ENCODE results near the gene USP4. TPM values are rescaled to one million over a fixed set of nuclear protein-coding genes. Genes with fewer than 3 reads are reported as not detected.

Gene USP4
- total and polyA plus RNA-seq, 2 of the 8 experiments (the other 6 are each of a cell fraction or from before 2014, with no cell fraction given), result 16.0 to 27.8 TPM

GRCh38 chr3:49302613-49303012, 37.2 kb downstream of the USP4 start (continued):
- TF ChIP-seq, protein P1, sequence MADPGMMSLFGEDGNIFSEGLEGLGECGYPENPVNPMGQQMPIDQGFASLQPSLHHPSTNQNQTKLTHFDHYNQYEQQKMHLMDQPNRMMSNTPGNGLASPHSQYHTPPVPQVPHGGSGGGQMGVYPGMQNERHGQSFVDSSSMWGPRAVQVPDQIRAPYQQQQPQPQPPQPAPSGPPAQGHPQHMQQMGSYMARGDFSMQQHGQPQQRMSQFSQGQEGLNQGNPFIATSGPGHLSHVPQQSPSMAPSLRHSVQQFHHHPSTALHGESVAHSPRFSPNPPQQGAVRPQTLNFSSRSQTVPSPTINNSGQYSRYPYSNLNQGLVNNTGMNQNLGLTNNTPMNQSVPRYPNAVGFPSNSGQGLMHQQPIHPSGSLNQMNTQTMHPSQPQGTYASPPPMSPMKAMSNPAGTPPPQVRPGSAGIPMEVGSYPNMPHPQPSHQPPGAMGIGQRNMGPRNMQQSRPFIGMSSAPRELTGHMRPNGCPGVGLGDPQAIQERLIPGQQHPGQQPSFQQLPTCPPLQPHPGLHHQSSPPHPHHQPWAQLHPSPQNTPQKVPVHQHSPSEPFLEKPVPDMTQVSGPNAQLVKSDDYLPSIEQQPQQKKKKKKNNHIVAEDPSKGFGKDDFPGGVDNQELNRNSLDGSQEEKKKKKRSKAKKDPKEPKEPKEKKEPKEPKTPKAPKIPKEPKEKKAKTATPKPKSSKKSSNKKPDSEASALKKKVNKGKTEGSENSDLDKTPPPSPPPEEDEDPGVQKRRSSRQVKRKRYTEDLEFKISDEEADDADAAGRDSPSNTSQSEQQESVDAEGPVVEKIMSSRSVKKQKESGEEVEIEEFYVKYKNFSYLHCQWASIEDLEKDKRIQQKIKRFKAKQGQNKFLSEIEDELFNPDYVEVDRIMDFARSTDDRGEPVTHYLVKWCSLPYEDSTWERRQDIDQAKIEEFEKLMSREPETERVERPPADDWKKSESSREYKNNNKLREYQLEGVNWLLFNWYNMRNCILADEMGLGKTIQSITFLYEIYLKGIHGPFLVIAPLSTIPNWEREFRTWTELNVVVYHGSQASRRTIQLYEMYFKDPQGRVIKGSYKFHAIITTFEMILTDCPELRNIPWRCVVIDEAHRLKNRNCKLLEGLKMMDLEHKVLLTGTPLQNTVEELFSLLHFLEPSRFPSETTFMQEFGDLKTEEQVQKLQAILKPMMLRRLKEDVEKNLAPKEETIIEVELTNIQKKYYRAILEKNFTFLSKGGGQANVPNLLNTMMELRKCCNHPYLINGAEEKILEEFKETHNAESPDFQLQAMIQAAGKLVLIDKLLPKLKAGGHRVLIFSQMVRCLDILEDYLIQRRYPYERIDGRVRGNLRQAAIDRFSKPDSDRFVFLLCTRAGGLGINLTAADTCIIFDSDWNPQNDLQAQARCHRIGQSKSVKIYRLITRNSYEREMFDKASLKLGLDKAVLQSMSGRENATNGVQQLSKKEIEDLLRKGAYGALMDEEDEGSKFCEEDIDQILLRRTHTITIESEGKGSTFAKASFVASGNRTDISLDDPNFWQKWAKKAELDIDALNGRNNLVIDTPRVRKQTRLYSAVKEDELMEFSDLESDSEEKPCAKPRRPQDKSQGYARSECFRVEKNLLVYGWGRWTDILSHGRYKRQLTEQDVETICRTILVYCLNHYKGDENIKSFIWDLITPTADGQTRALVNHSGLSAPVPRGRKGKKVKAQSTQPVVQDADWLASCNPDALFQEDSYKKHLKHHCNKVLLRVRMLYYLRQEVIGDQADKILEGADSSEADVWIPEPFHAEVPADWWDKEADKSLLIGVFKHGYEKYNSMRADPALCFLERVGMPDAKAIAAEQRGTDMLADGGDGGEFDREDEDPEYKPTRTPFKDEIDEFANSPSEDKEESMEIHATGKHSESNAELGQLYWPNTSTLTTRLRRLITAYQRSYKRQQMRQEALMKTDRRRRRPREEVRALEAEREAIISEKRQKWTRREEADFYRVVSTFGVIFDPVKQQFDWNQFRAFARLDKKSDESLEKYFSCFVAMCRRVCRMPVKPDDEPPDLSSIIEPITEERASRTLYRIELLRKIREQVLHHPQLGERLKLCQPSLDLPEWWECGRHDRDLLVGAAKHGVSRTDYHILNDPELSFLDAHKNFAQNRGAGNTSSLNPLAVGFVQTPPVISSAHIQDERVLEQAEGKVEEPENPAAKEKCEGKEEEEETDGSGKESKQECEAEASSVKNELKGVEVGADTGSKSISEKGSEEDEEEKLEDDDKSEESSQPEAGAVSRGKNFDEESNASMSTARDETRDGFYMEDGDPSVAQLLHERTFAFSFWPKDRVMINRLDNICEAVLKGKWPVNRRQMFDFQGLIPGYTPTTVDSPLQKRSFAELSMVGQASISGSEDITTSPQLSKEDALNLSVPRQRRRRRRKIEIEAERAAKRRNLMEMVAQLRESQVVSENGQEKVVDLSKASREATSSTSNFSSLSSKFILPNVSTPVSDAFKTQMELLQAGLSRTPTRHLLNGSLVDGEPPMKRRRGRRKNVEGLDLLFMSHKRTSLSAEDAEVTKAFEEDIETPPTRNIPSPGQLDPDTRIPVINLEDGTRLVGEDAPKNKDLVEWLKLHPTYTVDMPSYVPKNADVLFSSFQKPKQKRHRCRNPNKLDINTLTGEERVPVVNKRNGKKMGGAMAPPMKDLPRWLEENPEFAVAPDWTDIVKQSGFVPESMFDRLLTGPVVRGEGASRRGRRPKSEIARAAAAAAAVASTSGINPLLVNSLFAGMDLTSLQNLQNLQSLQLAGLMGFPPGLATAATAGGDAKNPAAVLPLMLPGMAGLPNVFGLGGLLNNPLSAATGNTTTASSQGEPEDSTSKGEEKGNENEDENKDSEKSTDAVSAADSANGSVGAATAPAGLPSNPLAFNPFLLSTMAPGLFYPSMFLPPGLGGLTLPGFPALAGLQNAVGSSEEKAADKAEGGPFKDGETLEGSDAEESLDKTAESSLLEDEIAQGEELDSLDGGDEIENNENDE (IDR thresholded peaks at IDR 0.05; ENCODE audit: insufficient replicate concordance, low read length), result no peak
- TF ChIP-seq SP2 (IDR thresholded peaks at IDR 0.05; ENCODE audit: low read length), result no peak
- TF ChIP-seq SP1 (IDR thresholded peaks at IDR 0.05; ENCODE audit: low read depth, low read length), result no peak
- no peak for TF ChIP-seq KDM1A (IDR thresholded peaks at IDR 0.05; ENCODE audit: borderline replicate concordance, low read length)
- TF ChIP-seq KDM5A (IDR thresholded peaks at IDR 0.05; ENCODE audit: low read length), result no peak
- TF ChIP-seq CHD2 (IDR thresholded peaks at IDR 0.05; ENCODE audit: low read length), result no peak
